Vagina (tissue), 2 donors: ENCODE data around the gene CDH15.

Experiments
- CTCF ChIP-seq, 3 experiments: fragments of 450-650 bp in 2 of 3; fragments of 200-600 bp in 1 of 3; sonication (generic) in 1 of 3; IDR thresholded peaks; one replicate each; pipeline ENCODE4 v1.5.1; 2017 to 2019; ENCODE audit warnings: antibody characterized with exemption in 3 of 3, mild to moderate bottlenecking in 2 of 3, moderate library complexity in 2 of 3
- POLR2A ChIP-seq, 2 donors: fragments of 450-650 bp; IDR thresholded peaks; one replicate each; pipeline ENCODE4 v1.6.1; 2017; ENCODE audit warnings: antibody characterized with exemption in 2 of 2, mild to moderate bottlenecking in 2 of 2, moderate library complexity in 2 of 2
- POLR2AphosphoS5 ChIP-seq, 2 donors: sonication (generic); formaldehyde crosslinking; IDR thresholded peaks; one replicate each; pipeline ENCODE4 v1.9.0; 2017; ENCODE audit warnings: antibody characterized with exemption in 2 of 2, mild to moderate bottlenecking in 2 of 2, low read depth in 1 of 2; ENCODE audit not compliant: insufficient read depth in 1 of 2

GRCh38 chr16:89174055-89174827 lies 2.7 kb downstream of the CDH15 start:
- TF ChIP-seq CTCF (IDR thresholded peaks at IDR 0.05) (no peak), POLR2A (IDR thresholded peaks at IDR 0.05) (no peak), POLR2AphosphoS5 (IDR thresholded peaks at IDR 0.05; ENCODE audit: insufficient read depth in 1 of 2, low read depth in 1 of 2) (no peak)
